T-cell (primary cell): ENCODE data around the gene CAB39. TPM values are rescaled to one million over a fixed set of nuclear protein-coding genes. Genes with fewer than 3 reads are reported as not detected.
"Not testable (repeated sequence)": the region's sequence is repeated elsewhere in the genome, so short reads cannot be mapped to it uniquely, and the experiment has no call there.

ENCODE experiments used
- ATAC-seq, 4 experiments: fragments of 200-7000 bp in 3 of 4; fragments of 150-1000 bp in 1 of 4; cut with Tn5 transposase; replicated peaks in 1 of 4; 1 replicate in 3 of 4; 2 replicates in 1 of 4; pipeline ENCODE4 v1.10.0; 2021; ENCODE audit warnings: moderate library complexity in 3 of 4, mild to moderate bottlenecking in 2 of 4, moderate number of reproducible peaks in 1 of 4
- CTCF ChIA-PET, 2 donors: fragments of 300-600 bp; sonication (Branson Sonifier 250); formaldehyde crosslinking; loops; one replicate each; lab custom pipeline; 2022; ENCODE audit warnings: antibody characterized with exemption in 2 of 2; lab: Charles Lee
- POLR2A ChIA-PET, 2 donors: fragments of 300-600 bp; sonication (Branson Sonifier 250); formaldehyde crosslinking; loops; one replicate each; lab custom pipeline; 2022; ENCODE audit warnings: antibody characterized with exemption in 2 of 2; lab: Charles Lee
- DNase-seq, 35 experiments: peaks; one replicate each; pipeline versions ENCODE4 v3.0.0 to v3.0.0-alpha.2; 2013 to 2023
- H3K27ac ChIP-seq: one replicate; pipeline ENCODE4 v1.5.1; 2013; ENCODE audit warnings: low read length
- H3K27me3 ChIP-seq, 2 experiments: replicated peaks in 1 of 2; 1 replicate in 1 of 2; 2 replicates in 1 of 2; pipeline versions ENCODE4 v1.6.1 to v1.7.0; 2013; ENCODE audit warnings: low read length in 1 of 2, mixed read lengths in 1 of 2; ENCODE audit not compliant: control insufficient read depth in 2 of 2, insufficient read depth in 2 of 2; ENCODE audit errors: extremely low read depth in 1 of 2
- H3K36me3 ChIP-seq, 2 donors: 1 replicate in 1 of 2; 2 replicates in 1 of 2; pipeline versions ENCODE4 v1.6.1 to v1.7.0; 2013; ENCODE audit warnings: low read length in 1 of 2; ENCODE audit not compliant: control insufficient read depth in 2 of 2, insufficient read depth in 1 of 2; ENCODE audit errors: extremely low read depth in 1 of 2
- H3K4me1 ChIP-seq, 2 experiments: 1 replicate in 1 of 2; 2 replicates in 1 of 2; pipeline versions ENCODE4 v1.6.1 to v1.7.0; 2013; ENCODE audit warnings: low read length in 2 of 2, mixed read lengths in 1 of 2; ENCODE audit not compliant: insufficient read depth in 2 of 2, control insufficient read depth in 1 of 2; ENCODE audit errors: extremely low read depth in 1 of 2
- H3K4me3 ChIP-seq, 2 donors: 1 replicate in 1 of 2; 2 replicates in 1 of 2; pipeline versions ENCODE4 v1.5.1 to v1.7.0; 2013; ENCODE audit warnings: mild to moderate bottlenecking in 2 of 2, low read length in 1 of 2, moderate library complexity in 1 of 2; ENCODE audit not compliant: control insufficient read depth in 1 of 2; ENCODE audit errors: extremely low read depth in 1 of 2
- H3K9me3 ChIP-seq: 2 replicates; pipeline ENCODE4 v1.7.0; 2013
- H3K27ac Mint-ChIP-seq, 2 donors: one replicate each; pipeline ENCODE4 v1.8.0; 2020 to 2021; ENCODE audit warnings: mild to moderate bottlenecking in 2 of 2, mixed read lengths in 2 of 2
- H3K27me3 Mint-ChIP-seq, 2 donors: one replicate each; pipeline ENCODE4 v1.8.0; 2021 to 2022; ENCODE audit warnings: mixed read lengths in 2 of 2
- H3K36me3 Mint-ChIP-seq: one replicate; pipeline ENCODE4 v1.8.0; 2021; ENCODE audit warnings: mixed read lengths
- H3K4me1 Mint-ChIP-seq, 3 donors: one replicate each; pipeline ENCODE4 v1.8.0; 2020 to 2022; ENCODE audit warnings: mixed read lengths in 3 of 3, mild to moderate bottlenecking in 1 of 3
- H3K4me3 Mint-ChIP-seq, 3 donors: one replicate each; pipeline ENCODE4 v1.8.0; 2020 to 2022; ENCODE audit warnings: mild to moderate bottlenecking in 3 of 3, mixed read lengths in 3 of 3, moderate library complexity in 3 of 3
- H3K9me3 Mint-ChIP-seq, 3 donors: one replicate each; pipeline ENCODE4 v1.8.0; 2020 to 2022; ENCODE audit warnings: mixed read lengths in 3 of 3
- WGBS: methylation state at CpG from one replicate; pipeline ENCODE4 v1.1.5; 2013; ENCODE audit warnings: missing lambda C conversion rate; ENCODE audit not compliant: insufficient coverage; 5-methylcytosine and 5-hydroxymethylcytosine counted together
- total RNA-seq, 35 experiments: library from RNA in 6 of 35; stranded (reverse) in 6 of 35; fragments of 120-200 nt in 1 of 35; gene quantifications; one replicate each; pipeline versions ENCODE4 v1.2.1 to v1.2.4 and lab custom pipeline; 2013 to 2026

Gene CAB39
- total RNA-seq, 5 donors from 2014 or later (not counting 1 experiment from before 2014, with no cell fraction given): 91.7 to 102 (median 96.7) TPM

DNA sequence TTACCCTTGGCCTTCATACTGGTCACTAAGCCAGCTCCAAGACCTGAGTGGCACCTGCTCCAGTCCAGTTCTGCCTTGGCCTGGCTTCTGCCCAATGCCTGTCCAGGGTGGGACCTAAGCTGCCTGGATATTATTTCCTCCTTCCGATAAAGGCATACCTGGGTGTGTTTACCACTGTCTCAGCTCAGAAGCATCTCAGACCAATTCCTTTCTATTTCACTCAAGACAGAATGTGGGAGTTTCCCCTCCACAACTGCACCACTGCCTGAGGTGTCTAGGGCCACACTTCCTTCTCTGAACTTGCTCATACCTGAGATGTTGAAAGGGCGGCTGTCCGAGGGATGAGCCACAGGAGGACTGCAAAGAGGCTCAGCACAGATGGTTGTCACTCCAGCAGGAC, 18.4 kb upstream of the CAB39 start:
- Histone ChIP-seq H3K36me3 (peaks cover 0 to 4% of the 10 kb centered on the region in 2 donors), H3K27me3 (no peaks in the 10 kb centered on the region), H3K27ac (no peak overlapping the region), H3K4me1 (peaks cover 0 to 7% of the 10 kb centered on the region in 2 experiments), H3K9me3 (no peaks in the 10 kb centered on the region), H3K4me3 (no peak overlapping the region)
- no peak overlapping the region for H3K4me3 Mint-ChIP-seq
- no peaks in the 10 kb centered on the region for H3K36me3 Mint-ChIP-seq
- ChIA-PET POLR2A (no interaction called here), CTCF (no interaction called here)
- DNase-seq (no peak), ATAC-seq (peak in 2 of 4 experiments; percentile 41 to 66)
- no peaks in the 10 kb centered on the region for H3K27me3 Mint-ChIP-seq
- no peaks in the 10 kb centered on the region for H3K9me3 Mint-ChIP-seq
- no peak overlapping the region for H3K27ac Mint-ChIP-seq
- H3K4me1 Mint-ChIP-seq: peaks cover 7 to 19% (median 14%) of the 10 kb centered on the region in 3 donors
- 80% methylated on average over 3 of the region's 3 CpGs for WGBS

DNA sequence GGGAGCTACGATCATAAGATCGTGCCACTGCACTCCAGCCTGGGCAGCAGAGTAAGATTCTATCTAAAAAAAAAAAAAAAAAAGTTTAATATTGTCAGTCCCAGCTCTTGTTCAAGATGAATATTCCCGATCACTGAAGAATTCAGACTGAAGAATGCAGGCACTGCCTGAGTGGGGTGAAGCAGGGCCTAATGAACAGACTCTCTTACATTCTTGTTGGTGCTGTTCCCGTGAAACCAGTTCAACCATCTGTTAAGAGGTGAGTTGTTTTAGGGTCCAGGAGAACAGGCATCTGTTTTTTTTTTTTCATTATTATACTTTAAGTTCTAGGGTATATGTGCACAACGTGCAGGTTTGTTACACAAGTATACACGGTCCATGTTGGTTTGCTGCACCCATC, 17.1 kb upstream of the CAB39 start:
- no peaks in the 10 kb centered on the region for H3K36me3 ChIP-seq
- Mint-ChIP-seq H3K9me3 (no peaks in the 10 kb centered on the region), H3K4me1 (peaks cover 8 to 21% (median 15%) of the 10 kb centered on the region in 3 donors), H3K27ac (no peak overlapping the region), H3K36me3 (no peaks in the 10 kb centered on the region), H3K4me3 (no peak overlapping the region), H3K27me3 (no peaks in the 10 kb centered on the region)
- H3K27me3 ChIP-seq: no peaks in the 10 kb centered on the region
- WGBS: 100% methylated on average over 3 of the region's 6 CpGs
- no peak overlapping the region for H3K4me3 ChIP-seq
- H3K4me1 ChIP-seq: peaks cover 0 to 7% of the 10 kb centered on the region in 2 experiments
- H3K27ac ChIP-seq: no peak overlapping the region
- H3K9me3 ChIP-seq: no peaks in the 10 kb centered on the region
- POLR2A ChIA-PET: no interaction called here
- no peak for ATAC-seq
- CTCF ChIA-PET: interaction anchor here in 1 of 2 donors (0.7 kb wide), 1 partner anchor 838 kb away, joined by 4 read pairs; no protein-coding TSS in a partner anchor
- DNase-seq: no peak

GRCh38 chr2:230696670-230697069, 16.0 kb upstream of the CAB39 start:
- ATAC-seq (no peak), DNase-seq (no peak)
- no peak overlapping the region for H3K27ac ChIP-seq
- no peak overlapping the region for H3K27ac Mint-ChIP-seq
- H3K9me3 ChIP-seq: no peaks in the 10 kb centered on the region
- no peaks in the 10 kb centered on the region for H3K27me3 Mint-ChIP-seq
- ChIA-PET CTCF (no interaction called here), POLR2A (interaction anchor here in 1 of 2 donors (0.7 kb wide), 1 partner anchor 33 kb away, joined by 3 read pairs; no protein-coding TSS in a partner anchor)
- H3K9me3 Mint-ChIP-seq: peaks cover 0 to under 1% (median 0%) of the 10 kb centered on the region in 3 donors
- H3K36me3 ChIP-seq: no peaks in the 10 kb centered on the region
- no peaks in the 10 kb centered on the region for H3K27me3 ChIP-seq
- peaks cover 11 to 25% (median 20%) of the 10 kb centered on the region in 3 donors for H3K4me1 Mint-ChIP-seq
- no peak overlapping the region for H3K4me3 ChIP-seq
- H3K4me3 Mint-ChIP-seq: no peak overlapping the region
- no peaks in the 10 kb centered on the region for H3K36me3 Mint-ChIP-seq
- peaks cover 0 to 7% of the 10 kb centered on the region in 2 experiments for H3K4me1 ChIP-seq

DNA sequence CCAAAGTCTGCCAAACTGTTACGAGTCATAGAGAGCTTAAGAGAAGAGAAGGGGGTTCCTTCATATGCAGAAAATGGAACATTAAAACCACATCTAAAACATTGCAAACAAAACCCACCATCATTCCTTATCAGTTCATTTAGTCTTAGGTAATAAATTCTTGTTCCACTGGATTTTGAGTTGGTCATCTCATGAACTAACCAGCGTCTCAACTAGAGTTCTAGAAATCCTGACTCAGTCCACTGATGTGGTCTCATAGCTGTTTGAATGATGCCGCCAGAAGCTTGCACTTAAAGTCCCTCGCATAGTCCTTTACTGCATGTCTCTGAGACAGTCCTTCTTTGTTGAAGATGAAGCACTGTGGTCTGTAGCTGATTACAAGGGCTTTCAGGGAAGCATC, 15.0 kb upstream of the CAB39 start:
- CTCF ChIA-PET: interaction anchor here in 1 of 2 donors (0.7 kb wide), 1 partner anchor 101 kb away, joined by 3 read pairs; no protein-coding TSS in a partner anchor

DNA sequence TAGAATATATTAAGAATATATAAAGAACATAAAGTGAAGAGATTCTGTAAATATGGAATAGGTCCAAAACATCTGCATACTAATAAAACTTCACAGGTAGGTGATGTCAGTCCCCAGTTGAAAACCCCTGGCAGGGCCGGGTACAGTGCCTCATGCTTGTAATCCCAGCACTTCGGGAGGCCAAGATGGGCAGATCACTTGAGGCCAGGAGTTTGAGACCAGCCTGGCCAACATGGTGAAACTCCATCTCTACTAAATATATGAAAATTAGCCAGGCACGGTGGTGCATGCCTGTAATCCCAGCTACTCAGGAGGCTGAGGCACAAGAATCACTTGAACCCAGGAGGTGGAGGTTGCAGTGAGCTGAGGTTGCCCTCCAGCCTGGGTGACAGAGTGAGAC, 13.9 kb upstream of the CAB39 start:
- 100% methylated on average over 1 of the region's 3 CpGs for WGBS
- H3K4me3 Mint-ChIP-seq, H3K27ac Mint-ChIP-seq, DNase-seq, H3K9me3 ChIP-seq, CTCF ChIA-PET, H3K27me3 ChIP-seq, H3K36me3 ChIP-seq, H3K4me1 ChIP-seq, H3K4me3 ChIP-seq, POLR2A ChIA-PET, H3K27me3 Mint-ChIP-seq, H3K27ac ChIP-seq, H3K36me3 Mint-ChIP-seq, ATAC-seq: not testable (repeated sequence)
- H3K9me3 Mint-ChIP-seq: peaks cover 5 to 11% (median 9%) of the 10 kb centered on the region in 3 donors
- H3K4me1 Mint-ChIP-seq: peaks cover 10 to 25% (median 20%) of the 10 kb centered on the region in 3 donors

More for the DNA sequence above, 15.0 kb upstream of the CAB39 start:
- Mint-ChIP-seq H3K27ac (peak overlapping the region in 1 of 2 donors; percentile 49), H3K9me3 (peaks cover 3 to 8% (median 6%) of the 10 kb centered on the region in 3 donors), H3K27me3 (no peaks in the 10 kb centered on the region), H3K4me1 (peaks cover 11 to 25% (median 20%) of the 10 kb centered on the region in 3 donors), H3K36me3 (peaks cover 5% of the 10 kb centered on the region), H3K4me3 (no peak overlapping the region)
- 100% methylated on average over 1 of the region's 4 CpGs for WGBS
- H3K9me3 ChIP-seq: no peaks in the 10 kb centered on the region
- no peak overlapping the region for H3K4me3 ChIP-seq
- POLR2A ChIA-PET: interaction anchor here in 1 of 2 donors (0.8 kb wide), 1 partner anchor 31 kb away, joined by 3 read pairs; no protein-coding TSS in a partner anchor
- no peak for ATAC-seq
- no peaks in the 10 kb centered on the region for H3K27me3 ChIP-seq
- DNase-seq: no peak
- peaks cover 0 to 7% of the 10 kb centered on the region in 2 experiments for H3K4me1 ChIP-seq
- no peak overlapping the region for H3K27ac ChIP-seq
- H3K36me3 ChIP-seq: no peaks in the 10 kb centered on the region

GRCh38 chr2:230700447-230700846, 12.2 kb upstream of the CAB39 start:
- no peaks in the 10 kb centered on the region for H3K9me3 ChIP-seq
- POLR2A ChIA-PET: no interaction called here

More at GRCh38 chr2:230700447-230700846, 12.2 kb upstream of the CAB39 start:
- H3K36me3 ChIP-seq: no peaks in the 10 kb centered on the region
- no peak overlapping the region for H3K27ac Mint-ChIP-seq
- CTCF ChIA-PET: no interaction called here
- DNase-seq (no peak), ATAC-seq (no peak)
- peaks cover 7 to 19% (median 11%) of the 10 kb centered on the region in 3 donors for H3K4me1 Mint-ChIP-seq
- no peak overlapping the region for H3K4me3 ChIP-seq
- peaks cover 5 to 11% (median 9%) of the 10 kb centered on the region in 3 donors for H3K9me3 Mint-ChIP-seq
- H3K27me3 ChIP-seq: no peaks in the 10 kb centered on the region
- no peaks in the 10 kb centered on the region for H3K27me3 Mint-ChIP-seq
- no peak overlapping the region for H3K4me3 Mint-ChIP-seq
- H3K27ac ChIP-seq: no peak overlapping the region
- H3K4me1 ChIP-seq: no peaks in the 10 kb centered on the region
- peaks cover 10% of the 10 kb centered on the region for H3K36me3 Mint-ChIP-seq
